Hematopoietic multipotent progenitor cell treated with erythropoietin and hydrocortisone succinate and interleukin-3 and kit ligand, for 17 days (in vitro differentiated cells): ENCODE measurements around the gene CASS4.
A peak's percentile ranks its signal among the peaks of the same experiment; 100 is the strongest.

Experiments used
- DNase-seq: peaks from one replicate; pipeline ENCODE4 v3.0.0-alpha.2; 2015; ENCODE audit warnings: low spot score

CASS4 gene

GRCh38 chr20:56447227-56447626 is 35.2 kb downstream of the CASS4 start:
- no peak for DNase-seq

GRCh38 chr20:56449459-56449858 is 37.4 kb downstream of the CASS4 start:
- no peak for DNase-seq

DNA sequence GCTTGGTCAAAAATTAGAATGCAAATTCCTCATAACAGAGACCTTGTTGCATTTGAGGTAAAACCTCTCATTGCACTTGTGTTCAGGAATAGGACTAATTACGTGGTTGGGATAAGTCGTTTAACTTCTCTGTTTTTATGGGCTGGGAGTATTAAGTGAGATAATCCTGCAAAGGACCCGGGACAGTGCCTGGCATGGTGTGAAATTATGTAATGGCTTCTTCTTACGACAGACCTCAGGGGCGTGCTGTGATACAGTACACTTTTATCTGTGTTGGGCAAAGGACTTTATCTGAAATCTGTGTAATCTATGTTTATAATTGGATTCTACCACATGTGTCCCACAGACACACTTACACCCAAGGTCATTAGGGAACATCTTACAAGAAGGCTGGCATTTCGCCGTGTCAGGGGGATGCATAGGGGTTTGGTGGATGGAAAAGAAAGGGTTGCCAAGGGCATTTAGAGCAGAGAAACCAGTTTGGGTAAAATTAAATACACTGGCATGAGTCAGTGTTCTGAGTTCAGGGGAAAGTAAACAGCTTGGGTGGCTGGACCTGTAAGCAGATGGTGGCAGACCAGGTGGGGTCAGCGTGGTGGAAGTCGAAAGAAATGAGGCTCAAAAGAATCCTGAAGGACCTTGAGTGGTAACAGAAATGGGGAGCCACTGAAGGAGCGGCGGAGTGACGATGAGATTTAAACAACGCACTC is 39.2 kb downstream of the CASS4 start:
- DNase-seq = no peak

GRCh38 chr20:56453352-56453751 is 41.3 kb downstream of the CASS4 start:
- DNase-seq = no peak

DNA sequence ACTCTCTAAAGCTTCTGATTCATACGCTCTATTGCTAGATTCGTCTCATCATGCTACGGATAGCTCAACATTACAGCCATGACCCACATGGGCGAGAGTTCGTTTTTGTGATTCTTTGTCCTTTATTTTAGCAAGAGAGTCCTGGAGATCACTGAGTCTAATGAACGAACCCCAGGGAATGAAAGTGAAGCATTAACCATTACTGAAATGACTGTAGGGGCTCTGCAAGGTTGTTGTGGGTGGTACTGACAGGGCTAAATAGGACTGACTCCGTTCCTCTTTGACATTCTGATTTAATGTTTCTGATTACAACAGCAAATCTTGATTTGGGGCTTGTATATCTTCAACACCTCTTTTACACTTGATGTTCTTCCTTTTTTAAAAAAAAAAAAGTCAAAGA is 42.7 kb downstream of the CASS4 start:
- DNase-seq = no peak

DNA sequence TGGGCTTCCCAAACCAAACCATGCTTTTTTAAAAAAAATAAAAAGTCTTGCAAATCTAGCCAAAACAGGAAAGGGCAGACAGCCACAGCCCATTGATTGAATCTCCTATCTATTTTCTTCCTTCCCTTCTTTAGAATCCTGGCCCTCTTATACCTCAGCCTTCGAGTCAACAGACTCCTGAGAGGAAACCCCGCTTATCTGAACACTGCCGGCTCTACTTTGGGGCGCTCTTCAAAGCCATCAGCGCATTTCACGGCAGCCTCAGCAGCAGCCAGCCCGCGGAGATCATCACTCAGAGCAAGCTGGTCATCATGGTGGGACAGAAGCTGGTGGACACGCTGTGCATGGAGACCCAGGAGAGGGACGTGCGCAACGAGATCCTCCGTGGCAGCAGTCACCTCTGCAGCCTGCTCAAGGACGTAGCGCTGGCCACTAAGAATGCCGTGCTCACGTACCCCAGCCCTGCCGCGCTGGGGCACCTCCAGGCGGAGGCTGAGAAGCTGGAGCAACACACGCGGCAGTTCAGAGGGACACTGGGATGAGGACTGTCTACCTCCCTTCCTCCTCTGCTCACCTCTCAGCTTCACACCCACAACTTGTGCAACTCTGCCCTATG is 46.3 kb downstream of the CASS4 start:
- no peak for DNase-seq

DNA sequence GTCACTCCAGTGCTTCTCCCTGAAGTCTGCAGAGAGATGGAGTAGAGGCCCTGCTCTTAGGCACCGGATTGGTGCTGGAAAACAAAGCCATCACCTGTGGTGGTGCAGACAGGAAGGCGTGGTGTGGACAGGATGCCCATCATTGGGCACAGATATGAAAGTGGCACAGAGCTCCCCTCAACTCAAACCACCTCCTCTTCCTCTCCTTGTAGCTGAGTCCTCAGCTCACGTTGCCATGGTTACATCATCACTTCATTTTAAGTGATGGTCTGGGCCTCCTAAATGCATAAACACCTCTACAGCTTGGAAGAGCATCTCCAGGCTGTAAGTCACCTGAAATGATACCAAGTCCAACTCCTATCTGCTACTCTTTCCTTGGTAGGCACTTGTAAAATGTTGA is 48.4 kb downstream of the CASS4 start:
- no peak for DNase-seq

DNA sequence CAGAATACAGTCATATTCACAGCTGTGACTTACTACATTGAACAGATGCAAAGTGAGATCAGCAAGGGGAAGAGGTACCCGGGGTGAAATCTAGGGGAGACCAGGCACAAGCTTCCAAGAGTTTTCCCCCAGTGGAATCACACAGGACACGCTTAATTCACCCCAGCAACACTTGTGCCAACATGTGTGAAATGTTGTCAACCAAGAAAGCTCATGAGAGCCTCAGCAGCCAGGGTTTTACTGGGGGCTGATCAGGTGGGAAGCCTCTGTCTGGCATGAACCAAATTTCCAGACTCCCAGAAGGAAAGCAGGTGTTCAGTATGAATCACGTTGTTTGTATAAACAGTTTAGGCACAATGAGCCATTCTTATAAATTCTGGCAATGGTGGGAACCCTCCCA is 49.5 kb downstream of the CASS4 start:
- no peak for DNase-seq

DNA sequence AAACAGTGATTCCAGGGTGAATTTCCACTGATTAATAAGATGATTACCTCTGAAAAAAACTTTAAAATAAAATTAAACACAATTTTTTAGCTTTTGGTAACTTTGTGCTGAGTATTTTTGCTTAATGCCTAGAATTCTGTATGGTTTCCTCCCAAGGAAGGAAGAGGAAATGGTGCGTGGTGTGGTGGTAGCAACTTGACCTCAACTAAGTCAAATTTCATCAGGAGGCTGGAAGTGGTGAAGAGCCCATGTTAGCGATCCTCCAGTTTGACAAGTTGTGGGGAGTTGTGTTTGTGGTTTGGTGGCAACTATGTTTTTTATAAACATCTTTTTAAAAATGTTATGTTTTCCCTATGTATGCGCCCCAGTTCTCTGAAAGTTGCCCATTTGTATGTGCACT is 51.4 kb downstream of the CASS4 start:
- no peak for DNase-seq

GRCh38 chr20:56465997-56466396 is 53.9 kb downstream of the CASS4 start:
- no peak for DNase-seq

- no peak for DNase-seq
Observed at GRCh38 chr20:56467968-56468315, 55.9 kb downstream of the CASS4 start.

- peak; percentile 96 for DNase-seq
Observed at GRCh38 chr20:56468316-56469076, 56.4 kb downstream of the CASS4 start, which contains the start of gene RTF2. Gene RTF2 (plus strand): TSS chr20:56468627. CDS start chr20:56468698, 71 bp downstream.

DNA sequence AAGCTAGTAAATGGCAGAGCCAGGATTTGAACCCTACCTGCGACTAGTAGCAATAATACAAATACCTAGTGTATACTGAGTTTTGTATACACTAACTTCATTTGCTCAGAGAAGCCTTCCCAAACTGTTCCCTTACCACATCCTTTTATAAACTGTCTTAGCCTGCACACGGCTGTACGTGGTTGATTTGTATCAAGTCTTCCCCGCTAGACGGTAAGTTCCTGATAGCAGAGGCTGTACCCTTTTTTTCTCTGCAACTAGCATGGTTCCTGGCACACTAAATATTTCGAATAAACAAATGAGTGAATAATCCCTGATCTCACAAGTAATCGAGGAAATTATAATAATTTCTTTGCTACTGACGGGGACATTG is 57.0 kb downstream of the CASS4 start:
- no peak for DNase-seq

GRCh38 chr20:56483970-56484369 is 71.9 kb downstream of the CASS4 start:
- no peak for DNase-seq

DNA sequence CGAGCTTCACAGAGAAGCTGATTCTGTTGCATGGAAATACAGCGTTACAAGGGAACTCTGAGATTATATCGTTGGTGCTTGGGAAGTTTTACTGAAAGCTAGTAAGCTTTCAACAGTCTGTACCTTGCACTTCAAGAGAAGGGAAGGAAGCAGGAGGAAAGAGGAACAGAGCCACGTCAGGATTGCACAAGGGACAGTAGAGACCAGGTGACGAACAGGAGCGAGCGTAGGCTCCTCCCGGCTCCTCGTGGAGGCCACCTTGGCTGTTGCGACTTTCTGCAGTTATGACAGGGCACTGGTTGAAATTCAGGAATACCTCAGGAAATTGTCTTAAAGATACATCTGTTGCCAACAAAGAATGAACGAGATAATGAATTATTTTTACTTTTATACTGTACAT is 75.2 kb downstream of the CASS4 start:
- DNase-seq = no peak

DNA sequence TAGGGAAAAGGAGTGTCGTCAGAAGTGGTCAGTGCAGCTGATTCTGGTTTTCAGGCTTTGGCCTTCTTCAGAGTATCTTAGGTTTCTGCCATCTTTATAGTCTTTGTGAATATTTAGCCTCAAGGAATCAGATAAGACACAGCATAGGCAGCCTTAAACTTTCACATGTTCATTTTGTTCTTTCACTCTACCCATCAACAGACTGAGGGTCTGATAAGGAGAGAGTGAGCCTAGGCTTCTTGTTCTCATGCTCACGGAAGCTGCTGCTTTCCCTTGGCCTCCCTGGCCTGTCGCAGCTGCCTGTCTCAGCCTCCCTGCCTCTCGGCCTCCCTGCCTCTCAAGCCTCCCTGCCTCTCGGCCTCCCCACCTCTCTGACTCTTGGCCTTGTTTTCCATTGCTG is 76.5 kb downstream of the CASS4 start:
- DNase-seq = no peak

GRCh38 chr20:56501116-56501515 is 89.1 kb downstream of the CASS4 start:
- no peak for DNase-seq

DNA sequence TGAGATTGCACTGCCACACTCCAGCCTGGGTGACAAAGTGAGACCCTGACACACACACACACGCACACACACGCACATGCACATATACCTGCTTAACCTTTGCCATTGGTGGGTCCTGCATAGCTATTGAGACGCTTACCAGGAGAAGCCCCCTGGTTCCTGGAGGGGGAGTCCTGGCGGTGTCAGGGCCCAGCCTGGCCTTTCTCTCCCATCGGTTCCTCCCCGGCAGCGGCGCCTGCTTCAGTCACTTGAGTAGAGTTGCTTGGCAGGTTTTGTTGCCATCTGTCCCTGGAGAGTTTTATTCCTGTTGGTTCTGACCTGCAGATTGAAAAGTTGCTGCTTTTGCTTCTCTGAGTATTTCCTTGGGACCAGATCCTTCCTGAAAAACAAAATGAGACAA is 91.9 kb downstream of the CASS4 start:
- DNase-seq = no peak

GRCh38 chr20:56504373-56505005 is 92.4 kb downstream of the CASS4 start:
- no peak for DNase-seq

GRCh38 chr20:56506103-56506502 is 94.0 kb downstream of the CASS4 start:
- no peak for DNase-seq
